GM19240 (cell line): ENCODE results near the gene C13orf46.
"Not testable (repeated sequence)": the region's sequence is repeated elsewhere in the genome, so short reads cannot be mapped to it uniquely, and the experiment has no call there.

Experiments
- DNase-seq: peaks from one replicate; pipeline ENCODE4 v3.0.0; 2011; ENCODE audit warnings: low spot score; ENCODE audit not compliant: insufficient read length

Gene C13orf46

GRCh38 chr13:113973218-113974164, at the start of gene C13orf46:
TSS of gene C13orf46 (minus strand) at chr13:113974076. CDS start at chr13:113973997, 79 bp downstream.
- no peak for DNase-seq

GRCh38 chr13:114022876-114023275, 49.0 kb upstream of the C13orf46 start:
- DNase-seq, result no peak

- DNase-seq, result no peak
Measured at GRCh38 chr13:114022309-114022669, 48.4 kb upstream of the C13orf46 start.

- no peak for DNase-seq
Measured at GRCh38 chr13:114021464-114022308, 47.8 kb upstream of the C13orf46 start.

GRCh38 chr13:114020750-114021463, 47.0 kb upstream of the C13orf46 start:
- DNase-seq, result no peak

- not testable (repeated sequence) for DNase-seq
Measured at GRCh38 chr13:114020134-114020533, 46.3 kb upstream of the C13orf46 start.

- DNase-seq, result no peak
Measured at GRCh38 chr13:114019367-114019766, 45.5 kb upstream of the C13orf46 start.

- DNase-seq, result no peak
Measured at GRCh38 chr13:114018461-114019055, 44.7 kb upstream of the C13orf46 start.

GRCh38 chr13:114017966-114018365, 44.1 kb upstream of the C13orf46 start:
- DNase-seq, result no peak

- DNase-seq, result no peak
Measured at GRCh38 chr13:114017028-114017630, 43.3 kb upstream of the C13orf46 start.

GRCh38 chr13:114016321-114017027, 42.6 kb upstream of the C13orf46 start:
- no peak for DNase-seq

- DNase-seq, result no peak
Measured at GRCh38 chr13:114015969-114016295, 42.1 kb upstream of the C13orf46 start.

GRCh38 chr13:114015111-114015968, 41.5 kb upstream of the C13orf46 start:
- no peak for DNase-seq

- DNase-seq, result no peak
Measured at GRCh38 chr13:114013952-114014629, 40.2 kb upstream of the C13orf46 start.

- DNase-seq, result no peak
Measured at GRCh38 chr13:114013336-114013735, 39.5 kb upstream of the C13orf46 start.

- DNase-seq, result no peak
Measured at GRCh38 chr13:114012921-114013320, 39.0 kb upstream of the C13orf46 start.

- no peak for DNase-seq
Measured at GRCh38 chr13:114012141-114012540, 38.3 kb upstream of the C13orf46 start.

- DNase-seq, result no peak
Measured at GRCh38 chr13:114011226-114011625, 37.4 kb upstream of the C13orf46 start.
